Activated effector memory CD4-positive, alpha-beta T cell treated with Interleukin-2 at 50 U/mL for 16 hours (primary cell): ENCODE results near the gene ZNF793.

ENCODE experiments used
- DNase-seq: peaks from one replicate; pipeline ENCODE4 v3.0.0-alpha.2; 2020

ZNF793 gene

GRCh38 chr19:37506387-37507166 is at the start of gene ZNF793:
Gene ZNF793 (plus strand): TSS chr19:37506939. CDS start chr19:37523440, 16,501 bp downstream.
- peak; percentile 72 for DNase-seq

DNA sequence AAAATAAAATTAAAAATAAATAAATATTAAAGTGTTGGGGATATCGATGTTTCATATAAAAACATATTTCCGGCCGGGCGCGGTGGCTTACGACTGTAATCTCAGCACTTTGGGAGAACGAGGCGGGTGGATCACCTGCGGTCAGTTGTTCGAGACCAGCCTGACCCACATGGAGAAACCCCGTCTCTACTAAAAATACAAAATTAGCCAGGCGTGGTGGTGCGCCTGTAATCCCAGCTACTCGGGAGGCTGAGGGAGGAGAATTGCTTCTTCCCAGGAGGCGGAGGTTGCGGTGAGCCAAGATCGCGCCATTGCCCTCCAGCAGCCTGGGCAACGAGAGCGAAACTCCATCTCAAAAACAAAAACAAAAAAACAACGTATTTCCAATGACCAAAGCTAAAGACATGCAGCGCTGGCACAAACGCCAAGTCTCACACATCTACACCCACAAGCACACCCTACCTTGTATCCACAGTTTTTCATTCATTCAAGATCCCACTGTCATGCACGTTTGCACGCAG is 40.4 kb upstream of the ZNF793 start:
- DNase-seq, result no peak

GRCh38 chr19:37466798-37467607 is 39.7 kb upstream of the ZNF793 start, which contains the start of gene ZNF569:
Gene ZNF569 (minus strand): TSS chr19:37467444. CDS start chr19:37444921, 22,523 bp downstream.
- peak; percentile 85 for DNase-seq

- no peak for DNase-seq
These were observed 39.1 kb upstream of the ZNF793 start for GRCh38 chr19:37467608-37468090.

DNA sequence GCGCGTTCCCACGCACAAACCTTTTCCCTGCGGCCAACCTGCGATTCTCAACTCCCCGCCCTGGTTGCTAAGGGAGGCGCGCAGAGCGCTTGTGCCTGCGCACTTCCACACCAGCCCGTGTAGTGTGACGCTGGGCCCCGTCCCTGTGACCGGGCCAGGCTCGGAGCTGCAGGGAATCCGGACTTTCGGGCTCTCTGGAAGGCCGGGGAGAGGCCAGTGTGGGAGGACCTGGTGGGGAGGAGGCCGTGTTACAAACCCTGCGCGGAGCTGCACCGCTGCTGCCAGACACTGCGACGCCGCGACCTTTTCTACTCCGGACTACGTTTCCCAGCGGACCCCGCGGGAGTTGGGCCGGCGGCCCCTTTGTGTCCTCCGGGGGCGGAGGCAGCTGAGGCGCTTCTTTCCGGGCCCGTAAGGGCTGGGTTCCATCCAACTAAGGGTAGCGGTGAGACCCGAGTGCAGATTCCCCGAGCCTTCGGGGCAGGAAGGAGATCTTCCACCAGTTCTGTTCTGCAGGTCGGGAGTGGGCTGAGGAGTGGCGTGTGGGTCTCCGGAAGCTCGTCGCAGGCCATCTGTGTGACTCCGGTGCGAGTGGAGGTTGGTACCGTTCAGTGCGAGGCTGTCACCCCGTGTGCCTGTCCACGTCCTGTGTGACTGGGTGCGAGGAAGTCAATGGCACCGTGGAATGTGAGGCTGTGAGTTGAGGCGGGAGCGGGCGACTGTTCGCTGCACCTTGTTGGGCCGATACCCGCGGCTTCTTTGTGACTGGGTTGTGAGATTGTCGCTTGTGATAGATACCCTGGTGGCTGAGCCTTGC is 37.6 kb upstream of the ZNF793 start, which contains the start of gene ZNF570:
Gene ZNF570, plus strand, starts transcription at position 396 of the 817 bp plus-strand sequence. CDS start 999 bp downstream, outside the sequence.
- peak; percentile 83 for DNase-seq

- no peak for DNase-seq
These were observed 36.5 kb upstream of the ZNF793 start for GRCh38 chr19:37470216-37470615.

DNA sequence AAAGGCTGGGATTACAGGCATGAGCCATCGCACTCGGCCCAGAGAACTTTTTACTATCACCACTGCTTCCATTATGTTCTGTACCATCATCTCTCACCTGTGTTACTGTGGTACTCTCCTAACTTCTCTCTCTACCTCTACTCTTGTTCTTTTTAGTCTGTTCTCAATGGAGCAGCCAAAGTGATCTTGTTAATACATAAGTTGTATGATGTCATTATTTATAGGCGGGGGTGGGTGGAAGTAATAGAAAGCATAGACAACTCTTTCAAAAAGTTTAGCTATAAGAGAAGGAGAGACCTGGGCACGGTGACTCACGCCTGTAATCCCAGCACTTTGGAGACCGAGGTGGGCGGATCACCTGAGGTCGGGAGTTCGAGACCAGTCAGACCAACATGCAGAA is 34.6 kb upstream of the ZNF793 start:
- DNase-seq, result no peak

- no peak for DNase-seq
These were observed 22.2 kb upstream of the ZNF793 start for GRCh38 chr19:37484406-37485168.

DNA sequence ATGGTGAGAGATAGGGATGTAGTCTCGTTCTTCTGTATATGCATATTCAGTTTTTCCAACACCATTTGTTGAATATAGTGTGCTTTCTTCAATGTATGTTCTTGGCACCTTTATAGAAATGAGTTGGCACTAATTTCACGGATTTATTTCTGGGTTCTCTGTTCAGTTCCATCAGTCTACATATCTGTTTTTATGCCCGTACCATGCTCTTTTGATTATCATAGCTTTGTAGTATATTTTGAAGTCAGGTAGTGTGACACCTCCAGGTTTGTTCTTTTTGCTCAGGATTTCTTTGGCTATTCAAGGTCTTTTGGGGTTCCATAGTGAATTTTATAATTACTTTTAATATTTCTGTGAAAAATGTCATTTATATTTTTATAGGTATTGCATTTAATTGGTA is 14.5 kb upstream of the ZNF793 start:
- no peak for DNase-seq

- no peak for DNase-seq
These were observed 767 bp upstream of the ZNF793 start for GRCh38 chr19:37505958-37506386.

- no peak for DNase-seq
These were observed 377 bp downstream of the ZNF793 start for GRCh38 chr19:37507167-37507464.

DNA sequence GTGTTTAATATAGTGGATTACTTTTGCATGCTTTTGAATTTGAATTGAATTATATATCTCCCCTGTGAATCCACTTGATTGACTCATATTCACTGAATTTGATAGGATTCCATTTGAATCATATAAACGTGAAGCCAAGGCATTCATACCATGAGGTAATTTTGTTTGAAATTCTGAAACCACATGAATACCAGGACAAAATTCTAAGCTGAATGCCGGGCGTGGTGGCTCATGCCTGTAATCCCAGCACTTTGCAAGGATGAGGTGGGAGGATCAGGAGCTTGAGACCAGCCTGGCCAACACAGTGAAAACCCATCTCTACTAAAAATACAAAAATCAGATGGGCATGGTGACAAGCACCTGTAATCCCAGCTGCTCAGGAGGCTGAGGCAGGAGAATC is 4.4 kb downstream of the ZNF793 start:
- no peak for DNase-seq

GRCh38 chr19:37511821-37512220 is 5.1 kb downstream of the ZNF793 start:
- no peak for DNase-seq

DNA sequence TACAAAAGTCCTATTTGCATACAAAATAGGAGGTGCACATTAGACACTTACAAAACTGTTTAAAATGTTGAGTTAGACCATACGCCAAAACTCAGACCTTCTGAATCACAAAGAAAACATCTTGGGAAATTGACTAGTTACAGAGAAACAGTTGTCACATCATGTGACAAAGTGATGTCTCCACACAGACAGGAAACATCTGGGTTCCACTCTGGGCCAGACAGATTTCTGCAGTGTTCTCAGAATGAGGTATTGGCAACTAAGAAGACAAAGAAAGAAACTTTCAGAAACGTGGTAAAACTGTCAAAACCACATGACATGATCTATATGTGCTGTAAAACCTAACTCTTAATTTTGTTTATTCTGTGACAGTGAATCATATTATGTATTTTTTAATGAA is 6.7 kb downstream of the ZNF793 start:
- DNase-seq, result no peak

- DNase-seq, result no peak
These were observed 13.2 kb downstream of the ZNF793 start for GRCh38 chr19:37519890-37520289.

GRCh38 chr19:37537391-37537947 is 30.7 kb downstream of the ZNF793 start:
- DNase-seq, result no peak

- DNase-seq, result peak; percentile 13
These were observed 44.6 kb downstream of the ZNF793 start for GRCh38 chr19:37551129-37551993.

- DNase-seq, result no peak
These were observed 56.8 kb downstream of the ZNF793 start for GRCh38 chr19:37563518-37563917.

DNA sequence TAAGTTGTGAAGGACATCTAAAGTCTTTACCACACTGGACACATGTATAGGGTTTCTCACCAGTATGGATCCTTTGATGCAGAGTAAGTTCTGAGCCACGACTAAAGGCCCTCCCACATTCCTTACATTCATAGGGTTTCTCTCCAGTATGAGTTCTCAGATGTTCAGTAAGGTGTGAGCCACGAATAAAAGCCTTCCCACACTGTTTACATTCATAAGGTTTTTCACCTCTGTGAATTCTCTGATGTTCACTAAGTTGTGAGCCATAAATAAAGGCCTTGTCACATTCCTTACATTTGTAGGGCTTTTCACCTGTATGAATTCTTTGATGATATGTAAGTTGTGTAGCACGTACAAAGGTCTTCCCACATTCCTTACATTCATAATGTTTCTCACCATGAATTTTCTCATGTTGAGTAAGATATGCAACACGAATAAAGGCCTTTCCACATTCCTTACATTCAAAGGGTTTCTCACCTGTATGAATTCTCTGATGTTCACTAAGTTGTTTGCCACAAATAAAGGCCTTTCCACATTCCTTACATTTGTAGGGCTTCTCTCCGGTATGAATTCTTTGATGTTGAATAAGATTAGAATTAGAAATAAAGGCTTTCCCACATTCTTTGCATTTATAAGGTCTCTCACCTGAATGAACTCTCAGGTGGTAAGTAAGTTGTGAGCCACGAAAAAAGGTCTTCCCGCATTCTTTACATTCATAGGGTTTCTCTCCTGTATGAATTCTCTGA is 58.1 kb downstream of the ZNF793 start:
- no peak for DNase-seq

- no peak for DNase-seq
These were observed 58.6 kb downstream of the ZNF793 start for GRCh38 chr19:37565370-37565669.
